Stimulated activated naive CD4-positive, alpha-beta T cell (primary cell): ENCODE results near the gene AP1AR.
A peak's percentile ranks its signal among the peaks of the same experiment; 100 is the strongest.
"Not testable (repeated sequence)": the region's sequence is repeated elsewhere in the genome, so short reads cannot be mapped to it uniquely, and the experiment has no call there.

Experiments used
- DNase-seq, 6 experiments: peaks; one replicate each; lab custom pipeline; 2025; lab: John Stamatoyannopoulos, UW

AP1AR gene

GRCh38 chr4:112279025-112279881, 47.7 kb downstream of the AP1AR start:
- DNase-seq = no peak

DNA sequence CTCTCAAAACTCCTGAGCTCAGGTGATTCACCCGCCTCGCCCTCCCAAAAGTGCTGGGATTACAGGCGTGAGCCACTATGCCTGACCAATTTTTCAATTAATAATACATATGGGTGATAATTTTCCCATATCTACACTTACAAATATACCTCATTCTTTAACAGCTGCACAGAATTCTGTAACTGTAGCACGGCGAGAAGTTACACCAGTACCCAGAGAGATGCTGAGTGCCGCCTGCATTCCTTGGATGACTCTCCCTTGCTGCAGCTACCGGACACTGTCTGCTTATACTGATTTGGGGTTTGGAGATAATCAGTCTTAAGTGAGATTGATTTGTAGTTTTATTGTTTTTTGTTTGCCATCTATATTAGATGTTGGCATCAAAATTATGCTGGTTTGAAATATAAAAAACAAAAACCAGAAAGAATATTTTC, 48.3 kb downstream of the AP1AR start:
- DNase-seq = no peak

- DNase-seq = no peak
Observed at GRCh38 chr4:112280386-112281056, 48.9 kb downstream of the AP1AR start.

- not testable (repeated sequence) for DNase-seq
Observed at GRCh38 chr4:112281895-112282398, 50.4 kb downstream of the AP1AR start.

GRCh38 chr4:112282860-112283667, 51.5 kb downstream of the AP1AR start:
- no peak for DNase-seq

DNA sequence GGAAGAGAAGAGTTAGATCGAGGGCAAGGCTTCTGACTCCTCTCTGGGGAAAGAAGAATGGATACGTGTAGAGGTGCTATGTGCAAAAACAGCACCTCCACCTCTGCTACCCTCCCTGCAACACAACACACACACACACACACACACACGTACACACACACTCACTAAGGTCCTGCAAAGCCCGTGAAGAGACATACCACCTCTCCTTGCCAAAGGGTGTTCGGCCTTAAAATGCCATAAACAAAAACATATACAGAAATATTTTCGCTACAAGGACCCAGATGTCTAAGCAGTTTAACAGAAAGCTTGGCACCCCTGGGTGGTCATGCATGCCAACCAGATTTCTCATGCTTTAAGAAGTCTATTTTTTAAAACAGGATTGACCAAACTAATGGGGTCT, 52.6 kb downstream of the AP1AR start:
- DNase-seq = peak in 2 of 6 experiments; percentile 1 to 8

GRCh38 chr4:112284662-112285411, 53.2 kb downstream of the AP1AR start:
- peak in 1 of 6 experiments; percentile 3 for DNase-seq

- peak in 2 of 6 experiments; percentile 7 to 12 for DNase-seq
Observed at GRCh38 chr4:112287258-112287989, 55.8 kb downstream of the AP1AR start.

DNA sequence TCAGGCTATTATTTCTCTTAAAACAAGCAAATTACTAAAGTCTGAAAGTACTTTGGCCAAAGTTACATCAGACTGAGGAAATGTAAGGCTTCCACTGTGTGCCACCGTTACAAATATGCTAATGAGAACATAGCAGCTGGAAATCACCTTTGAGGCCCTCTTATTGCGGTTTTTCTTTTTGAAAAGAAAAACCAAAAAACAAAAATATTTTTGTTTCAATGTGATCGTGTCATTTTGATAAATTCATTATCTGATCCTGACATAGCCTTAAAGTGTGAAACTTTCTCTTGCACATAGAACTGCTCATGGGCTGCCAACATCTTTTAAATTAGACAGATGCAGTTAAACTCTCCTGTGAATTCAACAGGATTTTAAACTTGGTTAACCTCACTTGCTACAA, 56.9 kb downstream of the AP1AR start:
- DNase-seq = peak in 2 of 6 experiments; percentile 5 to 10

GRCh38 chr4:112289407-112290253, 58.0 kb downstream of the AP1AR start:
- DNase-seq = no peak

- DNase-seq = no peak
Observed at GRCh38 chr4:112290341-112290740, 58.8 kb downstream of the AP1AR start.

DNA sequence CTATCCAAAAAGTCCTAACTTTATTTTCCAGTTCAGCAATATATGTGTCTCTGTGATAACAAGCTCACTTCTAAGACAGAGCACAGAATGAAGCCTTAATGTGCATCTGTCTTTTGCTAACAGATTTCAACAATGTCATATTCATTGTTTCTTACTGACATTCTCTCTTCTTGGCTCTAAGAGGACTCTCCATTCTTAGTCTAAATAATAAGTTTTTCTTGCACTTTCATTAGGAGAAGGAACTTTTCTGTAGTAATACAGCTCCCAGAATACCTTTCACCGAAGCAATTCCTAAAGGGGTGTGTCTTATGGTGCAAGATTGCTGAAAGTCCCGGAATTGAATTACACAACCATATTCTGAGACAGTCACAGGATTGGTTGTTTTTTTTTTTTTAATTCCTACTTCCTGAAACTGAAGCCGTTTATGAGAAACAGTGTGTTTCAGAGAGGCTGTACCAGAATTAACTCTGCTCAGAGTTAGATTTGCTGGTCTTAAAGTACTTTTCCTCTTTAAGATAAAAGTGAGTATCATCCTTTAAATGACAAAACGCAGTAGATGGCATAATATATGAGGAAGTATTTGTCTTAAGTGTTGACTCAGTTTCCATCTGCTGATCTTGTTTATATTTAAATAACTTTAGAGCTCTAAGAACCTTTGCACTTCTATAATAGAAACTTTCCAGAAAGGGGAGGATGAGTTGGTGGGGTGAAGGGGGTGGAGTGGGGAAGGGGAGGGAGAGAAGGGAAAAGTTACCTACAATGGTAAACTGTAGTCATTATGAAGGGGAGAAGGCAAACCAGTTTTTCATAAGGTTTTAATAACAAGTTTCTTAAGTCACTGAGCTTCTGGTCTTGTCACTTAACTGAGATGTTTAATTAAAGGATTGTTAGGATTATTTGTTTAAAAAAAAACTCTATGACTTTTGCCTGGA, 65.6 kb downstream of the AP1AR start, which contains the start of gene ALPK1:
Gene ALPK1 (plus strand): TSS at position 421 of the 932 bp plus-strand sequence.
- DNase-seq = peak in 3 of 6 experiments; percentile 36 to 43 (median 43)

- no peak for DNase-seq
Observed at GRCh38 chr4:112299721-112300120, 68.1 kb downstream of the AP1AR start.

GRCh38 chr4:112302320-112303274, 71.0 kb downstream of the AP1AR start:
- peak in 3 of 6 experiments; percentile 18 to 33 (median 29) for DNase-seq

DNA sequence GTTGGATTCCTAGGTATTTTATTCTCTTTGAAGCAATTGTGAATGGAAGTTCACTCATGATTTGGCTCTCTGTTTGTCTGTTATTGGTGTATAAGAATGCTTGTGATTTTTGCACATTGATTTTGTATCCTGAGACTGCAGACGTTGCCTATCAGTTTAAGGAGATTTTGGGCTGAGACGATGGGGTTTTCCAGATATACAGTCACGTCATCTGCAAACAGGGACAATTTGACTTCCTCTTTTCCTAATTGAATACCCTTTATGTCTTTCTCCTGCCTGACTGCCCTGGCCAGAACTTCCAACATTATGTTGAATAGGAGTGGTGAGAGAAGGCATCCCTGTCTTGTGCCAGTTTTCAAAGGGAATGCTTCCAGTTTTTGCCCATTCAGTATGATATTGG, 73.9 kb downstream of the AP1AR start:
- not testable (repeated sequence) for DNase-seq

- peak in 5 of 6 experiments; percentile 8 to 76 (median 66) for DNase-seq
Observed at GRCh38 chr4:112309263-112309791, 77.7 kb downstream of the AP1AR start.

GRCh38 chr4:112311516-112311915, 79.9 kb downstream of the AP1AR start:
- DNase-seq = no peak
